Lower leg skin (tissue), 3 donors: Measurements from ENCODE around the gene SNX5.

Source experiments
- POLR2A ChIP-seq, 2 donors: fragments of 450-650 bp; IDR thresholded peaks; one replicate each; pipeline ENCODE4 v1.6.1; 2016 to 2017; ENCODE audit warnings: antibody characterized with exemption in 2 of 2, mild to moderate bottlenecking in 1 of 2, moderate library complexity in 1 of 2
- TF ChIP-seq, protein P1 (sequence below), 3 donors: fragments of 450-650 bp; IDR thresholded peaks; one replicate each; pipeline ENCODE4 v1.5.1; 2016; ENCODE audit warnings: antibody characterized with exemption in 3 of 3, mild to moderate bottlenecking in 3 of 3, moderate library complexity in 2 of 3

DNA sequence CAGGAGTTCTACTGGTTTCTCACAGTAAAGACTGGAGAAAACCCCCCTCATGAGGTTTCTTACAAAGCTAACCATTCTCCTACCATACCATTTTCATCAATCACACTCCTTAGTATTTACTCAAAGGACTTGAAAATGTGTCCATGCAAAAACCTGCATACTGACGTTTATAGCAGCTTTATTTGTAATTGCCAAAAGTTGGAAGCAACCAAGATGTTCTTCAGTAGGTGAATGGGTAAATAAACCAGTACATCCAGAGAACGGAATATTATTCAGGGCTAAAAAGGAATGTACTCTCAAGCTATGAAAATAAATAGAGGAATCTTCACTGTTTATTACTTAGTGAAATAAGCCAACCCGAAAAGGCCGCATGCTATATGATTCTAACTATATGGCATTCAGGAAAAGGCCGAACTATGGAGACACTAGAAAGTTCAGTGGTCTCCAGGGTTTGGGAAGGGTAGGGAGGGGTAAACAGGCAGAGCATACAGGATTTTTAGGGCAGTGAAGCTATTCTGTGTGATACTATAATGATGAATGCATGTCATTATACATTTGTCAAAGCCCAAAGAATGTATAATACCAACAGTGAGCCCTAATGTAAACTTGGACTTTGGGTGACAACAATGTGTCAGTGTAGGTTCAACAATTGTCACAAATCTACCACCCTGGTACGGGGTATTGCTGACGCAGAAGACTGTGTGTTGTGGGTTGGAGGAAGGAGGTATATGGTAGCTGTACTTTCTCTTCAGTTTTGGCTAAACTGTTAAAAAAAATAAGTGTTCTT, 50.6 kb downstream of the SNX5 start:
- TF ChIP-seq, protein P1, sequence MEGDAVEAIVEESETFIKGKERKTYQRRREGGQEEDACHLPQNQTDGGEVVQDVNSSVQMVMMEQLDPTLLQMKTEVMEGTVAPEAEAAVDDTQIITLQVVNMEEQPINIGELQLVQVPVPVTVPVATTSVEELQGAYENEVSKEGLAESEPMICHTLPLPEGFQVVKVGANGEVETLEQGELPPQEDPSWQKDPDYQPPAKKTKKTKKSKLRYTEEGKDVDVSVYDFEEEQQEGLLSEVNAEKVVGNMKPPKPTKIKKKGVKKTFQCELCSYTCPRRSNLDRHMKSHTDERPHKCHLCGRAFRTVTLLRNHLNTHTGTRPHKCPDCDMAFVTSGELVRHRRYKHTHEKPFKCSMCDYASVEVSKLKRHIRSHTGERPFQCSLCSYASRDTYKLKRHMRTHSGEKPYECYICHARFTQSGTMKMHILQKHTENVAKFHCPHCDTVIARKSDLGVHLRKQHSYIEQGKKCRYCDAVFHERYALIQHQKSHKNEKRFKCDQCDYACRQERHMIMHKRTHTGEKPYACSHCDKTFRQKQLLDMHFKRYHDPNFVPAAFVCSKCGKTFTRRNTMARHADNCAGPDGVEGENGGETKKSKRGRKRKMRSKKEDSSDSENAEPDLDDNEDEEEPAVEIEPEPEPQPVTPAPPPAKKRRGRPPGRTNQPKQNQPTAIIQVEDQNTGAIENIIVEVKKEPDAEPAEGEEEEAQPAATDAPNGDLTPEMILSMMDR (IDR thresholded peaks at IDR 0.05), result no peak
- no peak for TF ChIP-seq POLR2A (IDR thresholded peaks at IDR 0.05)
